ENCODE data around the gene PSMF1. TPM values are rescaled to one million over a fixed set of nuclear protein-coding genes. Genes with fewer than 3 reads are reported as not detected.

The PSMF1 gene
- total and polyA plus RNA-seq, 9 of the 15 experiments (the other 6 are each of a cell fraction or from before 2014, with no cell fraction given): 8.5 to 192 (median 33.2) TPM

GRCh38 chr20:1118336-1119127 is at the start of gene PSMF1 (continued):
- peak; percentile 39 for TF ChIP-seq BHLHE40 (IDR thresholded peaks at IDR 0.05; ENCODE audit: low read length)
- no peak for TF ChIP-seq NFXL1 (CRISPR knock-in tag; IDR thresholded peaks at IDR 0.05)
- TF ChIP-seq BMI1 (IDR thresholded peaks at IDR 0.05; ENCODE audit: low read length): no peak
- no peak for TF ChIP-seq IRF1 (CRISPR knock-in tag; IDR thresholded peaks at IDR 0.05; ENCODE audit: borderline replicate concordance)
- no peak for TF ChIP-seq CAMTA2 (CRISPR knock-in tag; conservative IDR thresholded peaks at IDR 0.05)
- 0 out of 2 replicates have a peak, but pooled peaks have one; percentile 70 for TF ChIP-seq E2F5 (CRISPR knock-in tag; IDR thresholded peaks at IDR 0.05)
- TF ChIP-seq HLTF (IDR thresholded peaks at IDR 0.05): 0 out of 2 replicates have a peak, but pooled peaks have one; percentile 6
- peak; percentile 99 for TF ChIP-seq ZBTB40 (IDR thresholded peaks at IDR 0.05)
- TF ChIP-seq ZBTB40 (CRISPR knock-in tag; IDR thresholded peaks at IDR 0.05): no peak
- TF ChIP-seq USF1 (CRISPR knock-in tag; IDR thresholded peaks at IDR 0.05): no peak
- TF ChIP-seq JUNB (CRISPR knock-in tag; conservative IDR thresholded peaks at IDR 0.05): no peak
- no peak for TF ChIP-seq ZNF444 (CRISPR knock-in tag; IDR thresholded peaks at IDR 0.05)
- no peak for TF ChIP-seq RBM17 (IDR thresholded peaks at IDR 0.05; ENCODE audit: borderline replicate concordance, low read depth, low read length)
- no peak for TF ChIP-seq ESRRB (CRISPR knock-in tag; IDR thresholded peaks at IDR 0.05; ENCODE audit: borderline replicate concordance)
- TF ChIP-seq STAT5B (CRISPR knock-in tag; IDR thresholded peaks at IDR 0.05): no peak
- no peak for TF ChIP-seq OTX1 (CRISPR knock-in tag; IDR thresholded peaks at IDR 0.05)
- TF ChIP-seq MTA3 (IDR thresholded peaks at IDR 0.05; ENCODE audit: borderline replicate concordance): peak; percentile 82; the same call in 1 of the 2 replicates
- peak; percentile 22; the same call in 1 of the 2 replicates for TF ChIP-seq ZNF239 (CRISPR knock-in tag; IDR thresholded peaks at IDR 0.05)
